M059J (cell line): Measurements from ENCODE around the gene ZNF629. TPM values are rescaled to one million over a fixed set of nuclear protein-coding genes. Genes with fewer than 3 reads are reported as not detected.

Experiments used
- DNase-seq: peaks from one replicate; pipeline ENCODE4 v3.0.0-alpha.2; 2012; ENCODE audit warnings: low read depth
- total RNA-seq: library from RNA; depleted of rRNA; stranded (reverse); fragments of >200 nt; shearing (Covaris generic); gene quantifications from 2 replicates; pipeline ENCODE4 v1.2.3, GENCODE V29; 2014

The ZNF629 gene
- total RNA-seq, 1 experiment from 2014 or later: 23.0 TPM

- DNase-seq: peak; percentile 74
Observed at GRCh38 chr16:30786115-30786935, 680 bp downstream of the ZNF629 start.

- DNase-seq: no peak
Observed at GRCh38 chr16:30785126-30786106, 1.6 kb downstream of the ZNF629 start.

DNA sequence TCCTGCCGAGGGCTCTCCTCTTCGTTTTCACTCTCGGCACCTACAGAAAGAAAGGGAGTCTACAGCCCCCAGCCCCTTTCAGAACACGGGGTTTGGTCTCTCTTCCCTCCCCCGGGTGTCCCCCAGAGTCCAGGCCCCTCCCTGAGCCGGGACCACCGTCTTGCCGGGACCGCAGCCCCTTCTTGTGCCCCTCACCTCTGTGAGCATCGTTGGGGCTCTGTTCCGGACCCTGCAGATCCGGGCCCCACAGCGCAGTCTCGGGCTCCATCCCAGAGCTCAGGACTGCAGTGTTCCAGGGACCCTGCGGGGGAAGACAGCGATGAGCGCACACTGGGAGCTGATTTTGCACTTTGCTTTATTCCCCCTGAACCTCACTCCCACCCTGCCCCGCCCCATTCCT, 2.8 kb downstream of the ZNF629 start:
- no peak for DNase-seq

GRCh38 chr16:30783280-30784109, 3.5 kb downstream of the ZNF629 start:
- no peak for DNase-seq

- no peak for DNase-seq
Observed at GRCh38 chr16:30782486-30783279, 4.3 kb downstream of the ZNF629 start.

DNA sequence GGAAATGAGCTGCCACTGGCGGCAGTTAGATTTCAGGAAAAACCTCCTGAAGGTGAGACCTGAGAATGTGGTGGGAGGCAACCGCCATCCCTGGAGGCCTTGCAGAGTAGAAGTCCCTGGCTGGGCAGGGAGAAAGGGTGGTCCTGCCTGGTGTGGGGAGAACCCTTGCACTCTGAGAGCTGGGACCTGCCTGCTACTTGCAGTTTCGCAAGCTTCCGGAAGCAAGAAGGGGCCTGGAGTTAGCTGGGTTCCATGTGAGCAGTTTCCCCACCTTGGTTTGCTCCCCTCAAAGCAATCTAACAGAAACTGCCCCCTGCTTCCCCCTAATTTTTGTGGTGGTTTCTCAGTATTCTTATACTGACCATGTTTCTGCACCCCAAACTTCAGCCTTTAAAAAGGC, 6.5 kb downstream of the ZNF629 start:
- no peak for DNase-seq

DNA sequence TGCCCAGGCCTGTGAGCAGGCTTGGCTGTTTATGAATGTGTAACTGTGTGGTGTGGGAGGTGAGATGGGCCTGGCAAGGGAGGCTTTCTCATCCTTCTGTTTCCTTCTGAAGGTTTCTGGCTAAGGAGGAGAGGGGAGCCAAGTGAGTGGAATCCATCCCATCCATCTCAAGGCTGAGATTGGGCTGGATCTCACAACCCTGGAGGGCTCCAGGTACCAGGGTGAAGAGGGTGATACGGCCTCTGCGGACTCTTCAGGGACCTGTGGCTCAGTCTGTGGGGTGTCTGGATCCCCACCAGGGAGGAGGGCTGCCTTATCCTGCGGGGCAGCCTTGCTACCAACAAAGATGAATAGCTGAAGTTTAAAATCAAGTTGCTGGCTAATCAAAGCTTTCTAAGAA, 7.0 kb downstream of the ZNF629 start:
- DNase-seq: no peak

GRCh38 chr16:30779596-30779995, 7.4 kb downstream of the ZNF629 start:
- no peak for DNase-seq

DNA sequence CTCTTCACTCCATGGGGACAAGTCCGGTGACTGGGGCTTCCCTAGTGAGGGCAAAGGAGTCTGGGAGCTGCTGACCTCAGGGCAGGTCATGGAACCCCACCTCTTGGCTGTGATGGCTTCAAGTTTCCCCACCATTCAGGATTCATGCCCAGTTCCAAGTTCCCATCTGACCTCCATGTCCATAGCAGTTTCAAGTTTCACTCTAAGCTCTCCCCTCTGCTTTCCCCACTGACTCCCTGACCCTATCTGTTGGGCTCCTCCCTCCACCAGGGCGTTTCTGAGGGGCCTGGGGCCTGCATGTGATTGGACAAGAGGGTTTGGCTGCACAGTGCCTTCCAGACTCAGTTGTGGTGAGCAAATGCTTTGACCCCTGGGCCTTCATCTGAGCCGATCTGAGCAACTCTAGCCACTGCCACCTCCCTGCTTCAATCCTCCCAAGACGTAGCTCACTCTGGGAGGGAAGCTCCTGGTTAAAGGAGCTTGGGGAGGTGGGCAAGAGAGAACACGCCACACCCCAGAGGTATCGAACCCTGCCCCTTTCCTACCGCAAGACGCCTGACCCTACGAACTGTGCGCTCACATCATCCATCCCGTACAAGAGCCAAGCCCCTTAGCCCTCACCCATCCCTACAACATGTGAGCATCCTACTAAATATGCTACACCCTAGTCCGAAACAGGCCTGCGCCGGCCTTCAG, 8.3 kb downstream of the ZNF629 start:
- DNase-seq: no peak

DNA sequence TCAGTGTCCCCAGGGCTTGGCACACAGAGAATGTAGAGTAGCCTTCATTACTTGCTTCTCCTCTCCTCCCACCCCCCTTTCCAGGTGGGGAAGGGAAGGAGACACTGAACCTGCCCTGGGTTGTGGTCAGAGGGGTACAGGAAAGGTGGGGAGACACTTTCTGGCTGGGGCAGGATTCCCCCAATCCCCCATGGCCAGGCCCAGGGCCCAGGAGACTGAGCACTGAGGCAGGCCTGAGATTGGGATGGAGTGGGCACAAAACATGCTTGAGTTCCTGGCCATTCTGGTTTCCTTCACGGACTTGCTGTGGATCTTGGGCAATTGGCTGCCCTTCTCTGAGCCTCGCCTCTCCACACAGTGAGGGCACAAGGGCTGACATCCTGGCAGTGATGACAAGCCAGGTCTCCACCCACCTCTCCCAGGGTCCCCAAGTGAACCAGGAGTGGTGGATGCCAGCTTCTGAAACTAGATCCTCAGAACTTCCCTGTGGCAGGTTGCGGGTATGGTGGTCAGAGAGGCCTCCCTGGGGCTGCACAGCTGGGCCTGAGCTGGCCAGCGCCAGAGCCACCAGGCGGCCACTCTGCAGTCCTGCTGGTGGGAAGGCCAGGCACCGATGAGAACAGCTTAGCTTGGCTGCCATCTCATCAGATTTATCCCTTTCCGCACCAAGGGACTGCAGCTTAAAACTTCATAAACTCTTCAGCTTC, 9.3 kb downstream of the ZNF629 start:
- peak; percentile 42 for DNase-seq

GRCh38 chr16:30775392-30776188, 11.4 kb downstream of the ZNF629 start:
- peak; percentile 88 for DNase-seq

DNA sequence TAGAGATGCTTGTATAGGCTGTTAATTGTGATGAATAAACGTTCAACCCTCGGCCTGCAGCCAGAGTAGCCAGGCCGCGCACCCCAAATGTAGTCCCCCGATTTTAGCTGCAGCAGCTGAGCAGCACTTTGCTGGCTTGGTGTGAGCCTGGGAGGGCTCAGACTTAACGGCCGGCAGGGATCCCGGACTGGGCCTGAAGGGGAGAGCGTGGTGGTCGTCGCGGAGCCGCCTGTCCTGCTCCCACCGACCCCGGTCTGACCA, 11.9 kb downstream of the ZNF629 start:
- no peak for DNase-seq

- DNase-seq: no peak
Observed at GRCh38 chr16:30774367-30775130, 12.5 kb downstream of the ZNF629 start.

DNA sequence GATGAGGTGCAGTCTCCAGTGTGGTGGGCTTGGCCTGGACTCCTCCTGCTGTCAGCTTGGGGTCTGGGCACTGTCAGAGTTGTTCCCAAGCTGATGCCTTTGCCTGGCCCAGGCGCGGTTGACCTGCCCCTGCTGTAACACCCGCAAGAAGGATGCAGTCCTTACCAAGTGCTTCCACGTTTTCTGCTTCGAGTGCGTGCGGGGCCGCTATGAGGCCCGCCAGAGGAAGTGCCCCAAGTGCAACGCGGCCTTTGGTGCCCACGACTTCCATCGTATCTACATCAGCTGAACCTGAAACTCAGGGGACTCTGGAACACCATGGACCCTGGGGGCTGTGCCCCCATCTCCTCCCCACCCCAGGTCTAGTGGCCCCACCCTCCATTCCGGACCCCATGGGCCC, 13.2 kb downstream of the ZNF629 start:
- no peak for DNase-seq

- DNase-seq: no peak
Observed at GRCh38 chr16:30771726-30772125, 15.3 kb downstream of the ZNF629 start.

- no peak for DNase-seq
Observed at GRCh38 chr16:30769379-30770089, 17.5 kb downstream of the ZNF629 start.

DNA sequence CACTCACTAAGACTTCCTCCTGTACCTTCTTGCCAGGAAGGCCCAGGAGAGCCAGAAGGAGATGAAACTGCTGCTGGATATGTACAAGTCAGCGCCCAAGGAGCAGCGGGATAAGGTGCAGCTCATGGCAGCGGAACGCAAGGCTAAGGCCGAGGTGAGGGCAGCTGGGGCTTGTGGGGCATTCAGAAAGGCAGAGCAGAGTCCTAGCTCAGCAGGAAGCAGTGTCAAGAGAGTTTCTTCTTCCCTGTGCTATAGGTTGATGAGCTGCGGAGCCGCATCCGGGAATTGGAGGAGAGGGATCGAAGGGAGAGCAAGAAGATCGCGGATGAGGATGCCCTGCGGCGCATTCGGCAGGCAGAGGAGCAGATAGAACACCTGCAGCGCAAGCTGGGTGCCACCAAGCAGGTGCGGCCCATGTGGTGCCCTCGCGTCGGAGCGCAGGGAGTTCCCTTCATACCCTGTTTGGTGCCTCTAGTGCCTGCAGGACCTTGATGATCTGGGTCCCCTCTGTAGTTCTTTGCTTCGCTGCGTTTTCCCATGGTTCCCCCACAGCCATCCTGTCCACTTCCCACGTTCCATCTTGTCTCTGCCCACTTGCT, 18.3 kb downstream of the ZNF629 start:
- DNase-seq: no peak
